ENCODE data around the gene BNC2.

DNA sequence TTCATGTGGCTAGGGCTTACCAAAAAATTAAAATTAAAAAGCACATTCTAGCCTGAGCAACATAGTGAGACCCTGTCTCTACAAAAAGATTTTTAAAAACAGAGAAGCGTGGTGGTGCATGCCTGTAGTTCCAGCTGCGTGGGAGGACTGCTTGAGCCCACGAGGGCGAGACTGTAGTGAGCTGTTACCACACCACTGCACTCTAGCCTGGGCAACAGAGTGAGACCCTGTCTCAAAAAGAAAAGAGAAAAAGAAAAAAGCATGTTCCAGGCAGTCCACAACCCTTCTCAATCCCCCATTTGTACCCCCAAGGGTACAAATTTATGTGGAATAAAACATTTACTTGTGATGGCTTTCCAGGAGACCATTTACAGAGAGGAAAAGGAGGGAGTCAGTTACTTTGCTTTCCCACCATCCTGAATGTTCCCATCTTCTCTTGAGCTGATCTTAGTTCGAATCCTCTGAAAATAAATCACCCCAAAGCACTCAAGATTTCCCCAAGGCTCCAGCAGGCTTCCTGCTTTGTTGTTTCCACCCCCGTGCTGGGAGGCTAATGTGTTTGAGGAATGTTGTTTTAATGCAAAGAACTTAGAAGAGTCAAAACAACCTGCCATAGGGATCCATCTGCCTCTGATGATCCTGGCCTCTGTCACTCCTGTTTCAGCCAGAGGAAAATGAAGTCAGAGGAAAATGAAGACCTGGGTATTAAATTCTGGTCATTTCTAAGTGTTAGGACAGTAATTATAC lies 384.7 kb downstream of the BNC2 start:
- TF ChIP-seq GATA2 (IDR thresholded peaks at IDR 0.05; ENCODE audit: low read depth, low read length): no peak
- TF ChIP-seq GATA3 (IDR thresholded peaks at IDR 0.05; ENCODE audit: low read depth, low read length): no peak
